HepG2 (cell line): ENCODE results near the gene HMGCR. TPM values are rescaled to one million over a fixed set of nuclear protein-coding genes. Genes with fewer than 3 reads are reported as not detected.

Experiments used
- ATAC-seq: fragments of 200-7000 bp; cut with Tn5 transposase; 3 replicates; pipeline ENCODE4 v1.9.1; 2020; ENCODE audit warnings: mild to moderate bottlenecking, moderate library complexity
- BruUV-seq: library from RNA; stranded (reverse); fragments of 400-500 nt; replicated peaks from 2 replicates; lab custom pipeline; 2021; lab: Mats Ljungman, UMichigan
- CTCF ChIA-PET: fragments of 300-600 bp; formaldehyde crosslinking; extraction: SDS; loops from one replicate; lab custom pipeline; 2021; ENCODE audit warnings: low total read pairs, inconsistent platforms, low intra/inter-chr PET ratio; lab: Yijun Ruan, JAX
- POLR2A ChIA-PET: fragments of 350-600 bp; sonication (Branson Sonifier 250); formaldehyde crosslinking; loops from one replicate; lab custom pipeline; 2020; ENCODE audit warnings: antibody characterized with exemption, inconsistent platforms; lab: Yijun Ruan, JAX
- DNase-seq: peaks from one replicate; pipeline ENCODE4 v3.0.0-alpha.2; 2015; ENCODE audit warnings: low spot score
- FAIRE-seq: peaks from 3 replicates; lab custom pipeline; 2011; peaks lifted over from hg19 to GRCh38; lab: Jason Lieb, UNC
- H2AFZ ChIP-seq: one replicate; pipeline ENCODE4 v1.6.1; 2011; ENCODE audit warnings: low read length, inconsistent platforms
- H3K27ac ChIP-seq: fragments of 300-600 bp; 3 replicates; pipeline ENCODE4 v1.8.0; 2011; ENCODE audit warnings: mixed run types, mild to moderate bottlenecking, mixed read lengths, low read length, inconsistent platforms; ENCODE audit not compliant: insufficient read depth; ENCODE audit errors: extremely low read length
- H3K27me3 ChIP-seq, 2 experiments: fragments of 200-600 bp in 1 of 2; 2 replicates in 1 of 2; 3 replicates in 1 of 2; pipeline versions ENCODE4 v1.6.0 to v1.8.0; 2011; ENCODE audit warnings: low read length in 2 of 2, mild to moderate bottlenecking in 2 of 2, moderate library complexity in 2 of 2, inconsistent platforms in 1 of 2; ENCODE audit not compliant: insufficient read depth in 2 of 2, control insufficient read depth in 1 of 2
- H3K36me3 ChIP-seq, 2 experiments: fragments of 200-600 bp in 1 of 2; replicated peaks in 1 of 2; 2 replicates in 1 of 2; 3 replicates in 1 of 2; pipeline versions ENCODE4 v1.5.1 to v1.8.0; 2011; ENCODE audit warnings: low read length in 2 of 2, inconsistent platforms in 1 of 2; ENCODE audit not compliant: insufficient read depth in 2 of 2, control insufficient read depth in 1 of 2
- H3K4me1 ChIP-seq: 2 replicates; pipeline ENCODE4 v1.5.1; 2012; ENCODE audit warnings: low read length, inconsistent platforms; ENCODE audit not compliant: insufficient read depth
- H3K4me2 ChIP-seq: 2 replicates; pipeline ENCODE4 v1.6.0; 2011; ENCODE audit warnings: low read depth, low read length, inconsistent platforms
- H3K4me3 ChIP-seq, 3 experiments: fragments of 200-600 bp in 1 of 3; sonication (generic), shearing (Covaris generic) in 1 of 3; replicated peaks in 1 of 3; 2 replicates each; pipeline ENCODE4 v1.5.1; 2011 to 2016; ENCODE audit warnings: low read length in 3 of 3, inconsistent platforms in 2 of 3, low read depth in 2 of 3, mild to moderate bottlenecking in 2 of 3, control low read depth in 1 of 3, mixed read lengths in 1 of 3; ENCODE audit not compliant: insufficient read depth in 1 of 3
- H3K79me2 ChIP-seq: one replicate; pipeline ENCODE4 v1.6.1; 2011; ENCODE audit warnings: low read length, inconsistent platforms; ENCODE audit not compliant: insufficient read depth
- H3K9ac ChIP-seq: 2 replicates; pipeline ENCODE4 v1.6.0; 2011; ENCODE audit warnings: mild to moderate bottlenecking, low read depth, low read length, inconsistent platforms; ENCODE audit not compliant: insufficient read depth
- H3K9me3 ChIP-seq: 2 replicates; pipeline ENCODE4 v1.5.1; 2012; ENCODE audit warnings: mild to moderate bottlenecking, low read length
- H4K20me1 ChIP-seq: 2 replicates; pipeline ENCODE4 v1.6.0; 2011; ENCODE audit warnings: inconsistent platforms, mild to moderate bottlenecking, low read length, moderate library complexity; ENCODE audit not compliant: insufficient read depth
- HBP1 ChIP-seq: IDR thresholded peaks from 2 replicates; pipeline ENCODE4 v1.6.1; 2016; ENCODE audit warnings: low read depth, control low read depth
- HMG20B ChIP-seq: conservative IDR thresholded peaks from 2 replicates; pipeline ENCODE4 v1.6.1; 2016; ENCODE audit warnings: missing genetic modification reagents, missing compliant biosample characterization
- IRF2 ChIP-seq: IDR thresholded peaks from 2 replicates; pipeline ENCODE4 v1.6.1; 2018; ENCODE audit warnings: missing genetic modification reagents, missing compliant biosample characterization
- KAT7 ChIP-seq: IDR thresholded peaks from 2 replicates; pipeline ENCODE4 v1.6.1; 2018; ENCODE audit warnings: borderline replicate concordance, missing compliant biosample characterization
- KDM2A ChIP-seq: sonication (generic); formaldehyde crosslinking; IDR thresholded peaks from 2 replicates; pipeline ENCODE4 v1.4.0; 2020; ENCODE audit warnings: low read depth, missing genetic modification reagents, borderline replicate concordance
- MLLT10 ChIP-seq: sonication (generic); formaldehyde crosslinking; IDR thresholded peaks from 2 replicates; pipeline ENCODE4 v1.4.0; 2020; ENCODE audit warnings: missing genetic modification reagents
- MTA3 ChIP-seq: sonication (generic); formaldehyde crosslinking; IDR thresholded peaks from 2 replicates; pipeline ENCODE4 v1.4.0; 2020; ENCODE audit warnings: missing genetic modification reagents
- NFYB ChIP-seq: sonication (generic); formaldehyde crosslinking; IDR thresholded peaks from 2 replicates; pipeline ENCODE4 v1.4.0; 2020; ENCODE audit warnings: missing genetic modification reagents
- PITX1 ChIP-seq: sonication (generic); formaldehyde crosslinking; IDR thresholded peaks from 2 replicates; pipeline ENCODE4 v1.5.1; 2020; ENCODE audit warnings: mild to moderate bottlenecking, missing genetic modification reagents
- RAD21 ChIP-seq: fragments of 450-650 bp; formaldehyde crosslinking; IDR thresholded peaks from 2 replicates; pipeline ENCODE4 v1.5.0; 2020; ENCODE audit warnings: mild to moderate bottlenecking
- SMC3 ChIP-seq: IDR thresholded peaks from 2 replicates; pipeline ENCODE4 v1.6.1; 2011; ENCODE audit warnings: low read length, improper control_type of control experiment
- USF2 ChIP-seq, 2 experiments: sonication (generic) in 1 of 2; formaldehyde crosslinking in 1 of 2; IDR thresholded peaks; 2 replicates each; pipeline versions ENCODE4 v1.5.1 to v1.6.1; 2011 to 2020; ENCODE audit warnings: borderline replicate concordance in 1 of 2, low read depth in 1 of 2, low read length in 1 of 2, mild to moderate bottlenecking in 1 of 2, missing genetic modification reagents in 1 of 2, moderate library complexity in 1 of 2
- ZMYM3 ChIP-seq: sonication (generic); formaldehyde crosslinking; IDR thresholded peaks from 2 replicates; pipeline ENCODE4 v1.5.1; 2020; ENCODE audit warnings: mild to moderate bottlenecking, missing genetic modification reagents
- ZNF446 ChIP-seq: sonication (generic); formaldehyde crosslinking; IDR thresholded peaks from 2 replicates; pipeline ENCODE4 v1.5.0; 2020; ENCODE audit warnings: mild to moderate bottlenecking, missing genetic modification reagents
- ZNF776 ChIP-seq: sonication (generic); formaldehyde crosslinking; IDR thresholded peaks from 2 replicates; pipeline ENCODE4 v1.4.0; 2020; ENCODE audit warnings: mild to moderate bottlenecking, missing genetic modification reagents
- ZNF800 ChIP-seq: sonication (generic); formaldehyde crosslinking; IDR thresholded peaks from 2 replicates; pipeline ENCODE4 v1.4.0; 2020; ENCODE audit warnings: missing genetic modification reagents
- ZNF891 ChIP-seq: sonication (generic); formaldehyde crosslinking; IDR thresholded peaks from 2 replicates; pipeline ENCODE4 v1.5.0; 2020; ENCODE audit warnings: mild to moderate bottlenecking, missing genetic modification reagents
- WGBS: methylation state at CpG from one replicate; pipeline ENCODE4 v1.1.6; 2017; ENCODE audit warnings: low lambda C conversion rate; 5-methylcytosine and 5-hydroxymethylcytosine counted together
- in situ Hi-C: cut with HindIII; loops from 2 replicates; pipeline ENCODE4 v1.10.0; 2017; ENCODE audit warnings: low pct_unique_long_range_greater_than_20kb; ENCODE audit not compliant: extremely low pct_ligation_motif_present
- intact Hi-C: fragments of 100-400 bp; cut with micrococcal nuclease; formaldehyde crosslinking; loops from one replicate; pipeline ENCODE4 v1.10.0; 2022; ENCODE audit not compliant: unreplicated experiment
- polyA plus RNA-seq, 8 experiments: library from polyadenylated mRNA; depleted of rRNA in 3 of 8; stranded (reverse) in 7 of 8; unstranded in 1 of 8; fragments of >200 nt; fragmentation: Illumina TruSeq in 4 of 8; extraction: Trizol in 4 of 8; gene quantifications; 2 replicates each; pipeline versions ENCODE4 v1.2.1 to v1.2.3, GENCODE V29; 2011 to 2016; ENCODE audit warnings: low read depth in 4 of 8, missing spikeins in 1 of 8, mixed read lengths in 1 of 8; ENCODE audit not compliant: insufficient read depth in 1 of 8
- total RNA-seq, 5 experiments: library from RNA; depleted of rRNA; stranded (reverse); fragments of >200 nt; fragmentation: Illumina TruSeq; extraction: Trizol; gene quantifications; 2 replicates each; pipeline ENCODE4 v1.2.3, GENCODE V29; 2016; ENCODE audit warnings: low read depth in 1 of 5
- TF ChIP-seq, protein P1 (sequence below): sonication (generic); formaldehyde crosslinking; IDR thresholded peaks from 2 replicates; pipeline ENCODE4 v1.4.0; 2020; ENCODE audit warnings: mild to moderate bottlenecking, low read depth, missing genetic modification reagents

The HMGCR gene
- total and polyA plus RNA-seq, 2 of the 13 experiments (the other 11 are each of a cell fraction or from before 2014, with no cell fraction given), result 43.0 to 144 TPM

GRCh38 chr5:75335952-75336614 lies 937 bp upstream of the HMGCR start:
- DNase-seq, result peak; percentile 81
- WGBS, result 4% methylated on average over 12 of the region's 12 CpGs
- POLR2A ChIA-PET, result interaction anchor here (0.9 to 1.4 kb wide), 6 partner anchors 15 to 662 kb away, joined by 3 to 19 read pairs (median 4); partner anchors contain the start of genes ANKRD31, CERT1 and POLK
- Histone ChIP-seq H3K9ac (peak overlapping the region; percentile 91), H3K27ac (peak overlapping the region; percentile 92), H3K27me3 (no peaks in the 10 kb centered on the region; a peak in 1 of 5 replicates), H3K4me3 (peak overlapping the region; percentile 56 to 86 (median 81)), H3K9me3 (no peaks in the 10 kb centered on the region), H2AFZ (no peak overlapping the region), H3K79me2 (peaks cover 46% of the 10 kb centered on the region), H4K20me1 (peaks cover 38% of the 10 kb centered on the region), H3K4me2 (peak overlapping the region; percentile 99), H3K36me3 (peaks cover 0 to 6% of the 10 kb centered on the region in 2 experiments; a peak in 1 of 5 replicates), H3K4me1 (peaks cover 52% of the 10 kb centered on the region)
- BruUV-seq, result TSS peak; percentile 99
- CTCF ChIA-PET, result no interaction called here
- in situ Hi-C loops (no loop called here), intact Hi-C loops (loop anchor here (1.0 to 2.0 kb wide), 2 partner anchors 100 to 283 kb away; partner anchors contain the start of genes ANKRD31 and GCNT4)
- FAIRE-seq, result no peak
- ATAC-seq, result peak; percentile 71
- TF ChIP-seq ZNF446 (CRISPR knock-in tag) (0 out of 2 replicates have a peak, but pooled peaks have one; percentile 48), SMC3 (peak; percentile 13; the same call in 1 of the 2 replicates), ZMYM3 (CRISPR knock-in tag) (0 out of 2 replicates have a peak, but pooled peaks have one; percentile 7), IRF2 (CRISPR knock-in tag) (no peak), MLLT10 (CRISPR knock-in tag) (no peak), NFYB (CRISPR knock-in tag) (no peak), HBP1 (CRISPR knock-in tag) (no peak), ZNF891 (CRISPR knock-in tag) (no peak), ZNF776 (CRISPR knock-in tag) (no peak), USF2 (IDR thresholded peaks at IDR 0.05; ENCODE audit: low read depth, low read length) (no peak), USF2 (CRISPR knock-in tag; IDR thresholded peaks at IDR 0.05; ENCODE audit: borderline replicate concordance) (no peak), MTA3 (no peak), KDM2A (no peak), RAD21 (CRISPR knock-in tag) (no peak), HMG20B (CRISPR knock-in tag) (no peak), ZNF800 (CRISPR knock-in tag) (no peak), KAT7 (CRISPR knock-in tag) (no peak), PITX1 (CRISPR knock-in tag) (0 out of 2 replicates have a peak, but pooled peaks have one; percentile 17)
- TF ChIP-seq, protein P1, sequence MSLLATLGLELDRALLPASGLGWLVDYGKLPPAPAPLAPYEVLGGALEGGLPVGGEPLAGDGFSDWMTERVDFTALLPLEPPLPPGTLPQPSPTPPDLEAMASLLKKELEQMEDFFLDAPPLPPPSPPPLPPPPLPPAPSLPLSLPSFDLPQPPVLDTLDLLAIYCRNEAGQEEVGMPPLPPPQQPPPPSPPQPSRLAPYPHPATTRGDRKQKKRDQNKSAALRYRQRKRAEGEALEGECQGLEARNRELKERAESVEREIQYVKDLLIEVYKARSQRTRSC (CRISPR knock-in tag), result no peak
